ENCODE measurements around the gene MRGPRE.
"Not testable (repeated sequence)": the region's sequence is repeated elsewhere in the genome, so short reads cannot be mapped to it uniquely, and the experiment has no call there.

Gene MRGPRE

DNA sequence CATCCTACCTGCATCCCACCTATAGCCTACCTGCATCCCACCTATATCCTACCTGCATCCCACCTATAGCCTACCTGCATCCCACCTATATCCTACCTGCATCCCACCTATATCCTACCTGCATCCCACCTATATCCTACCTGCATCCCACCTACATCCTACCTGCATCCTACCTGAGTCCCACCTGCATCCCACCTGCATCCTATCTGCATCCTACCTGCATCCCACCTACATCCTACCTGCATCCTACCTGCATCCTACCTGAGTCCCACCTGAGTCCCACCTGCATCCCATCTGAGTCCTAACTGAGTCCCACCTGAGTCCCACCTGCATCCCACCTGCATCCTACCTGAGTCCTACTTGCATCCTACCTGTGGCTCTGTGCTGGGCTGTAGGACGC is 25.3 kb upstream of the MRGPRE start:
- not testable (repeated sequence) for H3K9me2 ChIP-seq (replicated peaks; ENCODE audit: insufficient read depth, low read length); H2AFZ ChIP-seq (ENCODE audit: low read length); DNase-seq; H3F3A ChIP-seq (ENCODE audit: insufficient read depth, low read length); H3K27ac ChIP-seq (ENCODE audit: low read length); H4K20me1 ChIP-seq (ENCODE audit: insufficient read depth, low read length); H3K27me3 ChIP-seq (replicated peaks; ENCODE audit: insufficient read depth, low read length); H3K9ac ChIP-seq (ENCODE audit: low read length); H3K79me2 ChIP-seq (ENCODE audit: low read length); H3K4me2 ChIP-seq (ENCODE audit: low read depth, low read length); H3K36me3 ChIP-seq (replicated peaks; ENCODE audit: insufficient read depth, low read length); H3K9me3 ChIP-seq (replicated peaks; ENCODE audit: insufficient read depth, low read length); H3K4me1 ChIP-seq (ENCODE audit: low read length); H3K4me3 ChIP-seq (ENCODE audit: low read length)

DNA sequence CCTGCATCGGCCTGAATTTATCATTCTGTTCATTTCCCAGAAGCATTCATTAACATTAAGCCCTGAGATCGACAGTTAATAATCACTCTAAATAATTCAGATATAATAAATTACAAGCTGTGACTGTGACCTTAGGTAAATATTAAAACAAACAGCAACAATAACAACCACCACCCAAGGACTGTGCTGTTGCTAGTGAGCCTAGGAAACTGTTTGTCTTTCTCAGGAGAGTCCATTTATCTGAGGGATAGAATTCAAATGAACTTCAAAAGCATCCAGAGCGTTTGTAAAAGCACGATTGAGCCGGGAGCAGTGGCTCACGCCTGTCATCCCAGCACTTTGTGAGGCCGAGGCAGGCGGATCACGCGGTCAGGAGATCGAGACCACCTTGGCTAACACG is 23.0 kb upstream of the MRGPRE start:
- H3K9ac ChIP-seq (ENCODE audit: low read length); H3K4me3 ChIP-seq (ENCODE audit: low read length); H3K36me3 ChIP-seq (replicated peaks; ENCODE audit: insufficient read depth, low read length); H4K20me1 ChIP-seq (ENCODE audit: insufficient read depth, low read length); H3K79me2 ChIP-seq (ENCODE audit: low read length); H2AFZ ChIP-seq (ENCODE audit: low read length); H3F3A ChIP-seq (ENCODE audit: insufficient read depth, low read length); H3K4me1 ChIP-seq (ENCODE audit: low read length); H3K27ac ChIP-seq (ENCODE audit: low read length); H3K27me3 ChIP-seq (replicated peaks; ENCODE audit: insufficient read depth, low read length); H3K4me2 ChIP-seq (ENCODE audit: low read depth, low read length); H3K9me2 ChIP-seq (replicated peaks; ENCODE audit: insufficient read depth, low read length); DNase-seq; H3K9me3 ChIP-seq (replicated peaks; ENCODE audit: insufficient read depth, low read length): not testable (repeated sequence)

DNA sequence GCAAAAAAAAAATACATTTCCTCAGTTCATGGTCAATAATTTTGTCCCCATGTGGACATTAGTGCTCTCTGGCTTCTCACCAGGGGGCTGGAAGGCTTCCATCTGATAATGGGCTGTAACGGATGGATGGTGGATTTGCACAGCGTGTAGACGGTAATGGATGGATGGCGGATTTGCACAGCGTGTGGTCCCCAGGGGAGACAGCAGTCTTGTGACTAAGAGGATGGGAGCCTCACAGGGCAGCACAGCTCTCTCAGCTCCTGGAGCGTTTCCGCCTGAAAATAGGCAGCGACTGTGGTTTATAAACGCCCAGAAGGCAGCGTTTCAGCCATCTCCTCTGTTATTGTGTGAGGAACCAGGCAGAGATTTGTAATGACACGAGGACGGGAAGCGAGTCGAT is 22.6 kb upstream of the MRGPRE start:
- not testable (repeated sequence) for H3K4me2 ChIP-seq (ENCODE audit: low read depth, low read length); DNase-seq; H3K4me3 ChIP-seq (ENCODE audit: low read length); H3K4me1 ChIP-seq (ENCODE audit: low read length); H3K27me3 ChIP-seq (replicated peaks; ENCODE audit: insufficient read depth, low read length); H3K9me3 ChIP-seq (replicated peaks; ENCODE audit: insufficient read depth, low read length); H2AFZ ChIP-seq (ENCODE audit: low read length); H3K9me2 ChIP-seq (replicated peaks; ENCODE audit: insufficient read depth, low read length); H3F3A ChIP-seq (ENCODE audit: insufficient read depth, low read length); H4K20me1 ChIP-seq (ENCODE audit: insufficient read depth, low read length); H3K79me2 ChIP-seq (ENCODE audit: low read length); H3K27ac ChIP-seq (ENCODE audit: low read length); H3K36me3 ChIP-seq (replicated peaks; ENCODE audit: insufficient read depth, low read length); H3K9ac ChIP-seq (ENCODE audit: low read length)

DNA sequence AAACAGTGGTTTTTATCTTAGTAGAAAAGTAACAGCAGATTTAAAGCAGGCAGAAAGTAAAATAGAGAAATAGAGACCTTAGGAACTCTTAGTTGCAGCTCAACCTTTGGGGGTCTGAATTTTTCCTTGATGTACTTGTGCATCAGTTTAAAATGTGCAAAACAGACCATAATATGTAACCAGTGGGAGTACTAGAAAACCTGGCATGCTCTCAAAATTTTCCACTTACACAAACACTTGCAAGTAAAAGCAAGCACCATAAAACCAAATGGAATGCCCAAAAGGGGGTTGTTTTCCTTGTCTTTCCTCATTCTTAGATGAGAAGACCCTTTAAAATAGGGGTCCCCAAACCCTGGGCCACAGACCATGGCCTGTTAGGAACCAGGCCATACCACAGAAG is 12.9 kb upstream of the MRGPRE start:
- DNase-seq = no peak
- H3K9me3 ChIP-seq (replicated peaks; ENCODE audit: insufficient read depth, low read length) = no peaks in the 10 kb centered on the region
- H4K20me1 ChIP-seq (ENCODE audit: insufficient read depth, low read length) = no peaks in the 10 kb centered on the region
- no peak overlapping the region for H2AFZ ChIP-seq (ENCODE audit: low read length)
- no peak overlapping the region for H3K27ac ChIP-seq (ENCODE audit: low read length)
- H3F3A ChIP-seq (ENCODE audit: insufficient read depth, low read length) = no peaks in the 10 kb centered on the region
- no peak overlapping the region for H3K4me3 ChIP-seq (ENCODE audit: low read length)
- no peak overlapping the region for H3K9ac ChIP-seq (ENCODE audit: low read length)
- no peaks in the 10 kb centered on the region for H3K79me2 ChIP-seq (ENCODE audit: low read length)
- H3K4me1 ChIP-seq (ENCODE audit: low read length) = 0 out of 2 replicates have a peak, but pooled peaks cover 3% of the 10 kb centered on the region
- no peak overlapping the region for H3K4me2 ChIP-seq (ENCODE audit: low read depth, low read length)
- H3K36me3 ChIP-seq (replicated peaks; ENCODE audit: insufficient read depth, low read length) = no peaks in the 10 kb centered on the region
- no peaks in the 10 kb centered on the region for H3K9me2 ChIP-seq (replicated peaks; ENCODE audit: insufficient read depth, low read length)
- H3K27me3 ChIP-seq (replicated peaks; ENCODE audit: insufficient read depth, low read length) = no peaks in the 10 kb centered on the region
- TF ChIP-seq, protein P1, sequence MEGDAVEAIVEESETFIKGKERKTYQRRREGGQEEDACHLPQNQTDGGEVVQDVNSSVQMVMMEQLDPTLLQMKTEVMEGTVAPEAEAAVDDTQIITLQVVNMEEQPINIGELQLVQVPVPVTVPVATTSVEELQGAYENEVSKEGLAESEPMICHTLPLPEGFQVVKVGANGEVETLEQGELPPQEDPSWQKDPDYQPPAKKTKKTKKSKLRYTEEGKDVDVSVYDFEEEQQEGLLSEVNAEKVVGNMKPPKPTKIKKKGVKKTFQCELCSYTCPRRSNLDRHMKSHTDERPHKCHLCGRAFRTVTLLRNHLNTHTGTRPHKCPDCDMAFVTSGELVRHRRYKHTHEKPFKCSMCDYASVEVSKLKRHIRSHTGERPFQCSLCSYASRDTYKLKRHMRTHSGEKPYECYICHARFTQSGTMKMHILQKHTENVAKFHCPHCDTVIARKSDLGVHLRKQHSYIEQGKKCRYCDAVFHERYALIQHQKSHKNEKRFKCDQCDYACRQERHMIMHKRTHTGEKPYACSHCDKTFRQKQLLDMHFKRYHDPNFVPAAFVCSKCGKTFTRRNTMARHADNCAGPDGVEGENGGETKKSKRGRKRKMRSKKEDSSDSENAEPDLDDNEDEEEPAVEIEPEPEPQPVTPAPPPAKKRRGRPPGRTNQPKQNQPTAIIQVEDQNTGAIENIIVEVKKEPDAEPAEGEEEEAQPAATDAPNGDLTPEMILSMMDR (IDR thresholded peaks at IDR 0.05; ENCODE audit: low read length) = no peak
- no peak for TF ChIP-seq EZH2 (optimal IDR thresholded peaks at IDR 0.05; ENCODE audit: low read depth, low read length)
- no peak for TF ChIP-seq EZH2phosphoT487 (IDR thresholded peaks at IDR 0.05; ENCODE audit: low read length)

DNA sequence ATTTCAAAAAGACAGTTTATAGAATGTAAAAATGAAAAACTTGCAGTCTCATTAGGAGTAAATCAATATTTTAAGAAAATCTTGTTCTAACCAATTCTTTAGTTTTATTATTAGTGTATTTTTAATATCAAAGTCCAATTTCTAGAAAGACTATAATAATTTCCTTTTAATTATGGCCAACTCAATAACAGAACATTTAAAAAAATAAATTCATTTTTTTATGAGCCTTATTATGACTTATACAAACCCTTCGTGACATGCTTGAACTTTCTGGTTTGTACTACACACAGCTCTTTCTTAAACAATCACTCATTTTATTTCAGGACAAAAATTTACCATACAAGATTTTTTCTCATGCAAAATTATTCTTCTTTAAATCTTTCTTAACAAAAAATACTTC is 11.7 kb upstream of the MRGPRE start:
- H3K27ac ChIP-seq (ENCODE audit: low read length) = no peak overlapping the region
- no peaks in the 10 kb centered on the region for H3K9me2 ChIP-seq (replicated peaks; ENCODE audit: insufficient read depth, low read length)
- H3K27me3 ChIP-seq (replicated peaks; ENCODE audit: insufficient read depth, low read length) = no peaks in the 10 kb centered on the region
- no peaks in the 10 kb centered on the region for H3K36me3 ChIP-seq (replicated peaks; ENCODE audit: insufficient read depth, low read length)
- H3K4me3 ChIP-seq (ENCODE audit: low read length) = no peak overlapping the region
- no peaks in the 10 kb centered on the region for H3K79me2 ChIP-seq (ENCODE audit: low read length)
- no peak overlapping the region for H2AFZ ChIP-seq (ENCODE audit: low read length)
- no peak for TF ChIP-seq EZH2phosphoT487 (IDR thresholded peaks at IDR 0.05; ENCODE audit: low read length)
- no peak for TF ChIP-seq EZH2 (optimal IDR thresholded peaks at IDR 0.05; ENCODE audit: low read depth, low read length)
- TF ChIP-seq, protein P1 (IDR thresholded peaks at IDR 0.05; ENCODE audit: low read length) = no peak
- no peaks in the 10 kb centered on the region for H4K20me1 ChIP-seq (ENCODE audit: insufficient read depth, low read length)
- H3K4me1 ChIP-seq (ENCODE audit: low read length) = 0 out of 2 replicates have a peak, but pooled peaks cover 3% of the 10 kb centered on the region
- no peaks in the 10 kb centered on the region for H3F3A ChIP-seq (ENCODE audit: insufficient read depth, low read length)
- DNase-seq = no peak
- H3K9ac ChIP-seq (ENCODE audit: low read length) = no peak overlapping the region
- H3K4me2 ChIP-seq (ENCODE audit: low read depth, low read length) = no peak overlapping the region
- H3K9me3 ChIP-seq (replicated peaks; ENCODE audit: insufficient read depth, low read length) = no peaks in the 10 kb centered on the region
